GM12878 (cell line): ENCODE data around the gene PDE3B. TPM values are rescaled to one million over a fixed set of nuclear protein-coding genes. Genes with fewer than 3 reads are reported as not detected.

Source experiments
- ATAC-seq: fragments of 200-7000 bp; cut with Tn5 transposase; 3 replicates; pipeline ENCODE4 v1.9.1; 2020; ENCODE audit warnings: mild to moderate bottlenecking, moderate library complexity
- BruUV-seq: library from RNA; stranded (reverse); fragments of 400-500 nt; replicated peaks from 2 replicates; lab custom pipeline; 2021; lab: Mats Ljungman, UMichigan
- CTCF ChIA-PET: fragments of 300-600 bp; sonication (Branson Sonifier 250); formaldehyde crosslinking; extraction: SDS; loops from one replicate; lab custom pipeline; 2021; ENCODE audit warnings: inconsistent platforms; lab: Yijun Ruan, JAX
- POLR2A ChIA-PET: fragments of 350-600 bp; formaldehyde crosslinking; extraction: SDS; loops from one replicate; lab custom pipeline; 2021; ENCODE audit warnings: inconsistent platforms; lab: Charles Lee
- RAD21 ChIA-PET: fragments of 300-600 bp; sonication (Branson Sonifier 250); formaldehyde crosslinking; loops from one replicate; lab custom pipeline; 2023; ENCODE audit warnings: antibody characterized with exemption; ENCODE audit not compliant: unreplicated experiment; lab: Charles Lee
- SMC1A ChIA-PET: fragments of 300-600 bp; sonication (Branson Sonifier 250); formaldehyde crosslinking; loops from one replicate; lab custom pipeline; 2023; ENCODE audit not compliant: unreplicated experiment, uncharacterized antibody; lab: Charles Lee
- DNase-seq: peaks from one replicate; pipeline ENCODE4 v3.0.0-alpha.2; 2011; ENCODE audit warnings: low read depth, low spot score
- FAIRE-seq: peaks from 3 replicates; lab custom pipeline; 2011; peaks lifted over from hg19 to GRCh38; lab: Jason Lieb, UNC
- H2AFZ ChIP-seq: 2 replicates; pipeline ENCODE4 v1.6.0; 2011; ENCODE audit warnings: low read depth, low read length, control low read depth; ENCODE audit not compliant: control insufficient read depth
- H3K27ac ChIP-seq: 2 replicates; pipeline ENCODE4 v1.5.1; 2011; ENCODE audit warnings: control low read depth; ENCODE audit not compliant: control insufficient read depth, insufficient read depth
- H3K27me3 ChIP-seq, 2 experiments: replicated peaks in 1 of 2; 2 replicates each; pipeline versions ENCODE4 v1.6.0 to v1.6.1; 2011; ENCODE audit warnings: low read length in 1 of 2; ENCODE audit not compliant: control insufficient read depth in 2 of 2, insufficient read depth in 2 of 2
- H3K36me3 ChIP-seq, 2 experiments: 2 replicates each; pipeline ENCODE4 v1.5.1; 2011; ENCODE audit warnings: low read length in 1 of 2; ENCODE audit not compliant: control insufficient read depth in 2 of 2, insufficient read depth in 2 of 2
- H3K4me1 ChIP-seq: 2 replicates; pipeline ENCODE4 v1.6.1; 2011; ENCODE audit warnings: mild to moderate bottlenecking, low read length, moderate library complexity, mixed read lengths; ENCODE audit not compliant: control insufficient read depth, insufficient read depth
- H3K4me2 ChIP-seq: 2 replicates; pipeline ENCODE4 v1.6.0; 2011; ENCODE audit warnings: control low read depth; ENCODE audit not compliant: control insufficient read depth, insufficient read depth
- H3K4me3 ChIP-seq: fragments of 200-600 bp; sonication (generic); 2 replicates; pipeline ENCODE4 v1.5.1; 2016
- H3K79me2 ChIP-seq: 2 replicates; pipeline ENCODE4 v1.6.0; 2011; ENCODE audit warnings: low read length; ENCODE audit not compliant: control insufficient read depth, insufficient read depth
- H3K9ac ChIP-seq: 2 replicates; pipeline ENCODE4 v1.8.0; 2011; ENCODE audit warnings: low read length, control low read depth, mixed read lengths; ENCODE audit not compliant: control insufficient read depth, insufficient read depth
- H3K9me3 ChIP-seq: replicated peaks from 3 replicates; pipeline ENCODE4 v1.5.1; 2011; ENCODE audit warnings: mild to moderate bottlenecking, low read length; ENCODE audit not compliant: control insufficient read depth, insufficient read depth
- H4K20me1 ChIP-seq: 2 replicates; pipeline ENCODE4 v1.6.0; 2011; ENCODE audit not compliant: control insufficient read depth, insufficient read depth
- BACH1 ChIP-seq: fragments of 450-650 bp; IDR thresholded peaks from 2 replicates; pipeline ENCODE4 v1.6.1; 2017; ENCODE audit warnings: mild to moderate bottlenecking, borderline replicate concordance
- BRCA1 ChIP-seq: IDR thresholded peaks from 2 replicates; pipeline ENCODE4 v1.6.1; 2011; ENCODE audit warnings: low read depth, low read length, improper control_type of control experiment
- CBX5 ChIP-seq: sonication (generic); IDR thresholded peaks from 2 replicates; pipeline ENCODE4 v1.6.1; 2016; ENCODE audit warnings: low read depth, moderate library complexity, mild to moderate bottlenecking, inconsistent platforms
- ESRRA ChIP-seq: IDR thresholded peaks from 2 replicates; pipeline ENCODE4 v1.6.1; 2012; ENCODE audit warnings: mild to moderate bottlenecking, low read length, improper control_type of control experiment
- GABPA ChIP-seq: IDR thresholded peaks from 2 replicates; pipeline ENCODE4 v1.6.1; 2014; ENCODE audit warnings: antibody characterized with exemption, low read depth, mild to moderate bottlenecking, inconsistent platforms
- KDM1A ChIP-seq: fragments of 200-600 bp; sonication (generic); IDR thresholded peaks from 2 replicates; pipeline ENCODE4 v1.6.1; 2016; ENCODE audit warnings: borderline replicate concordance
- LARP7 ChIP-seq: fragments of 450-650 bp; IDR thresholded peaks from 2 replicates; pipeline ENCODE4 v1.6.1; 2017; ENCODE audit warnings: mild to moderate bottlenecking
- MYB ChIP-seq: fragments of 150-350 bp; IDR thresholded peaks from 2 replicates; pipeline ENCODE4 v1.6.1; 2014; ENCODE audit warnings: mild to moderate bottlenecking, low read depth, low read length, borderline replicate concordance
- POLR2AphosphoS2 ChIP-seq: IDR thresholded peaks from 2 replicates; pipeline ENCODE4 v1.6.1; 2011; ENCODE audit warnings: low read depth, mild to moderate bottlenecking, low read length, improper control_type of control experiment, moderate library complexity
- RUNX3 ChIP-seq: IDR thresholded peaks from 2 replicates; pipeline ENCODE4 v1.6.1; 2012; ENCODE audit warnings: low read length, inconsistent platforms
- SMARCA5 ChIP-seq: fragments of 450-650 bp; IDR thresholded peaks from 2 replicates; pipeline ENCODE4 v1.6.1; 2017; ENCODE audit warnings: mild to moderate bottlenecking
- SPI1 ChIP-seq: IDR thresholded peaks from 2 replicates; pipeline ENCODE4 v1.6.1; 2011; ENCODE audit warnings: low read depth, mild to moderate bottlenecking, low read length, moderate library complexity, borderline replicate concordance; ENCODE audit not compliant: insufficient read depth
- TAF1 ChIP-seq: IDR thresholded peaks from 2 replicates; pipeline ENCODE4 v1.6.1; 2011; ENCODE audit warnings: mild to moderate bottlenecking, low read depth, low read length, borderline replicate concordance
- TCF7 ChIP-seq: IDR thresholded peaks from 2 replicates; pipeline ENCODE4 v1.6.1; 2014; ENCODE audit warnings: antibody characterized with exemption, borderline replicate concordance
- ZNF274 ChIP-seq: IDR thresholded peaks from one replicate; pipeline ENCODE4 v1.8.0; 2011; ENCODE audit not compliant: insufficient read length, insufficient read depth
- in situ Hi-C: fragments of 300-500 bp; cut with MboI; formaldehyde crosslinking; loops from 9 replicates; pipeline ENCODE4 v1.14.3; 2018; ENCODE audit warnings: mixed read lengths
- intact Hi-C: fragments of 100-400 bp; cut with micrococcal nuclease; formaldehyde crosslinking; loops from one replicate; pipeline ENCODE4 v1.14.2; 2022; ENCODE audit not compliant: unreplicated experiment
- polyA plus RNA-seq, 11 experiments: library from polyadenylated mRNA; depleted of rRNA in 4 of 11; unstranded in 6 of 11; stranded (reverse) in 5 of 11; fragments of >200 nt; fragmentation: Nextera tagmentation in 4 of 11; fragmentation: Illumina TruSeq in 1 of 11; extraction: Ambion mirVana in 4 of 11; extraction: Trizol in 1 of 11; gene quantifications; 1 replicate in 1 of 11; 2 replicates in 10 of 11; pipeline versions ENCODE4 v1.2.1 to v1.2.3, GENCODE V29; 2011 to 2016; ENCODE audit warnings: inconsistent platforms in 2 of 11, missing spikeins in 2 of 11, low read depth in 1 of 11
- total RNA-seq, 4 experiments: library from RNA; depleted of rRNA in 3 of 4; stranded (reverse); fragments of >200 nt in 3 of 4; fragmentation: Illumina TruSeq in 1 of 4; extraction: Trizol in 1 of 4; gene quantifications; 2 replicates each; pipeline versions ENCODE4 v1.2.1 to v1.2.3, GENCODE V29; 2013 to 2021

The PDE3B gene
- total and polyA plus RNA-seq, 10 of the 15 experiments (the other 5 are each of a cell fraction or from before 2014, with no cell fraction given), result 0.04 to 3.1 (median 1.9) TPM

GRCh38 chr11:14809466-14809865, 165.9 kb downstream of the PDE3B start:
- FAIRE-seq, result no peak
- no peak for TF ChIP-seq TAF1
- TF ChIP-seq RUNX3, result no peak
- no peak for TF ChIP-seq MYB
- TF ChIP-seq BRCA1, result no peak
- TF ChIP-seq KDM1A, result no peak
- TF ChIP-seq SMARCA5, result no peak
- no peak for TF ChIP-seq POLR2AphosphoS2
- TF ChIP-seq CBX5, result no peak
- no peak for TF ChIP-seq ZNF274
- TF ChIP-seq BACH1, result no peak
- no peak for TF ChIP-seq LARP7
- no peak for TF ChIP-seq TCF7
- TF ChIP-seq SPI1, result no peak
- no peak for TF ChIP-seq ESRRA
- no peak for TF ChIP-seq GABPA
- TF ChIP-seq, all 136 proteins: peak for 0
- in situ Hi-C loops, result no loop called here
- SMC1A ChIA-PET, result no interaction called here
- H3K9ac ChIP-seq, result no peak overlapping the region
- CTCF ChIA-PET, result no interaction called here
- no peak overlapping the region for H3K4me2 ChIP-seq
- no peak overlapping the region for H2AFZ ChIP-seq
- ATAC-seq (no peak), DNase-seq (no peak)
- POLR2A ChIA-PET, result no interaction called here
- no peaks in the 10 kb centered on the region for H3K27me3 ChIP-seq
- H3K79me2 ChIP-seq, result no peaks in the 10 kb centered on the region
- H3K4me1 ChIP-seq, result no peaks in the 10 kb centered on the region
- no peaks in the 10 kb centered on the region for H4K20me1 ChIP-seq
- H3K36me3 ChIP-seq, result no peaks in the 10 kb centered on the region
- intact Hi-C loops, result no loop called here
- H3K27ac ChIP-seq, result no peak overlapping the region
- no peak overlapping the region for H3K4me3 ChIP-seq
- RAD21 ChIA-PET, result no interaction called here
- no peaks in the 10 kb centered on the region for H3K9me3 ChIP-seq
- no TSS peak for BruUV-seq
